Cortex of kidney (tissue), 1 donor: ENCODE data around the gene CEP68.
"Not testable (repeated sequence)": the region's sequence is repeated elsewhere in the genome, so short reads cannot be mapped to it uniquely, and the experiment has no call there.

Experiments
- DNase-seq: peaks from one replicate; lab custom pipeline; 2025; lab: John Stamatoyannopoulos, UW

CEP68 gene

GRCh38 chr2:65130664-65131175 is 74.5 kb downstream of the CEP68 start:
- no peak for DNase-seq

DNA sequence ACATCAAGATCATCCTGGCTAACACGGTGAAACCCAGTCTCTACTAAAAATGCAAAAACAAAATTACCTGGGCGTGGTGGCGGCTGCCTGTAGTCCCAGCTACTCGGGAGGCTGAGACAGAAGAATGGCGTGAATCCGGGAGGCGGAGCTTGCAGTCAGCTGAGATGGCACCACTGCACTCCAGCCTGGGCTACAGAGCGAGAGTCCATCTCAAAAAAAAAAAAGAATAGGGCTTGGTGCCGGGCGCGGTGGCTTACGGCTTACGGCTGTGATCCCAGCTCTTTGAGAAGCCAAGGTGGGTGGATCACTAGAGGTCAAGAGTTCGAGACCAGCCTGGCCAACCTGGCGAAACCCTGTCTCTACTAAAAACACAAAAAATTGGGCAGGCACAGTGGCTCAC is 76.7 kb downstream of the CEP68 start:
- not testable (repeated sequence) for DNase-seq

- no peak for DNase-seq
Measured at GRCh38 chr2:65133626-65134025, 77.4 kb downstream of the CEP68 start.

DNA sequence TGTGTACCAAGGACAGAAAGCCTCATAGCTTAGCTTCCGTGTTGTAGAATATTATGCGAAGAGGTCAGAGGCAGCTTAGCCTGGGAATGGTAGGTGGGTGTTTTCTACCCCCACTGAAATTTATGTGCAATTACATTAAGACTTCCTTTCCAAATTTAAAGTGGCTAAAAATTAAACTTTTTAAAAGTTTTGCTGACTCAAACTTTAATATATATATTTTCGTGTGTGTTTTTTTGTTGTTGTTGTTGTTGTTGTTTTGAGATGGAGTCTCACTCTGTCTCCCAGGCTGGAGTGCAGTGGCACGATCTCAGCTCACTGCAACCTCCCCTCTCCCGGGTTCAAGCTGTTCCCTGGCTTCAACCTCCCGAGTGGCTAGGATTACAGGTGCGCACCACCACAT is 77.9 kb downstream of the CEP68 start:
- DNase-seq = no peak

GRCh38 chr2:65136253-65136652 is 80.0 kb downstream of the CEP68 start:
- DNase-seq = no peak
